GM23338 (cell line): ENCODE measurements around the gene MRPS22. TPM values are rescaled to one million over a fixed set of nuclear protein-coding genes. Genes with fewer than 3 reads are reported as not detected.

Experiments
- ATAC-seq: fragments of 200-7000 bp; cut with Tn5 transposase; 3 replicates; pipeline ENCODE4 v1.9.1; 2020
- DNase-seq: peaks from one replicate; pipeline ENCODE4 v3.0.0-alpha.2; 2015; ENCODE audit warnings: low spot score
- H2AFZ ChIP-seq: fragments of 200-600 bp; sonication (generic); 2 replicates; pipeline ENCODE4 v1.8.0; 2016; ENCODE audit warnings: antibody characterized with exemption, mild to moderate bottlenecking, moderate library complexity
- H3F3A ChIP-seq: fragments of 200-600 bp; sonication (generic); replicated peaks from 2 replicates; pipeline ENCODE4 v1.8.0; 2017; ENCODE audit warnings: antibody characterized with exemption, mixed run types, low read depth
- H3K27ac ChIP-seq: fragments of 200-600 bp; sonication (generic); 2 replicates; pipeline ENCODE4 v1.6.1; 2016; ENCODE audit warnings: low read depth
- H3K27me3 ChIP-seq: fragments of 200-600 bp; sonication (generic); 2 replicates; pipeline ENCODE4 v1.8.0; 2016; ENCODE audit warnings: mild to moderate bottlenecking, mixed run types, moderate library complexity; ENCODE audit not compliant: insufficient read depth
- H3K36me3 ChIP-seq: fragments of 200-600 bp; sonication (generic); 2 replicates; pipeline ENCODE4 v1.8.0; 2016; ENCODE audit warnings: mild to moderate bottlenecking; ENCODE audit not compliant: insufficient read depth
- H3K4me1 ChIP-seq: fragments of 200-600 bp; sonication (generic); 2 replicates; pipeline ENCODE4 v1.8.0; 2016; ENCODE audit warnings: mild to moderate bottlenecking, moderate library complexity; ENCODE audit not compliant: insufficient read depth
- H3K4me2 ChIP-seq: fragments of 200-600 bp; sonication (generic); 2 replicates; pipeline ENCODE4 v1.7.1; 2017; ENCODE audit warnings: mixed run types
- H3K4me3 ChIP-seq: fragments of 200-600 bp; sonication (generic); 2 replicates; pipeline ENCODE4 v1.6.1; 2016; ENCODE audit warnings: mixed run types
- H3K79me2 ChIP-seq: fragments of 200-600 bp; sonication (generic); replicated peaks from 2 replicates; pipeline ENCODE4 v1.8.0; 2017; ENCODE audit warnings: mild to moderate bottlenecking; ENCODE audit not compliant: insufficient read depth
- H3K9me2 ChIP-seq: fragments of 200-600 bp; sonication (generic); 2 replicates; pipeline ENCODE4 v1.8.0; 2017; ENCODE audit not compliant: insufficient read depth
- H4K20me1 ChIP-seq: fragments of 200-600 bp; sonication (generic); replicated peaks from 2 replicates; pipeline ENCODE4 v1.8.0; 2017; ENCODE audit warnings: mild to moderate bottlenecking; ENCODE audit not compliant: insufficient read depth
- H3K27ac Mint-ChIP-seq: 2 replicates; pipeline ENCODE4 v1.8.0; 2020; ENCODE audit warnings: inconsistent platforms, mild to moderate bottlenecking, moderate library complexity, mixed read lengths
- H3K27me3 Mint-ChIP-seq: 3 replicates; pipeline ENCODE4 v1.8.0; 2022; ENCODE audit warnings: low read depth, mild to moderate bottlenecking, moderate library complexity, mixed read lengths, inconsistent platforms; ENCODE audit not compliant: insufficient read depth, poor library complexity
- H3K36me3 Mint-ChIP-seq: 3 replicates; pipeline ENCODE4 v1.8.0; 2021; ENCODE audit warnings: low read depth, mild to moderate bottlenecking, inconsistent platforms, moderate library complexity, mixed read lengths
- H3K4me1 Mint-ChIP-seq: 3 replicates; pipeline ENCODE4 v1.8.0; 2020; ENCODE audit warnings: mild to moderate bottlenecking, inconsistent platforms, mixed read lengths
- H3K4me3 Mint-ChIP-seq: 3 replicates; pipeline ENCODE4 v1.8.0; 2021; ENCODE audit warnings: moderate library complexity, mild to moderate bottlenecking, inconsistent platforms, mixed read lengths
- H3K9me3 Mint-ChIP-seq: 3 replicates; pipeline ENCODE4 v1.8.0; 2020; ENCODE audit warnings: moderate library complexity, mild to moderate bottlenecking, inconsistent platforms, mixed read lengths
- CREB1 ChIP-seq: fragments of 250-450 bp; sonication (Bioruptor Pico); IDR thresholded peaks from 2 replicates; pipeline ENCODE4 v1.5.0; 2020; ENCODE audit warnings: low read depth, mild to moderate bottlenecking, moderate library complexity
- CTCF ChIP-seq, 2 experiments: fragments of 200-600 bp in 1 of 2; sonication (generic) in 1 of 2; conservative IDR thresholded peaks; 2 replicates each; pipeline versions ENCODE4 v1.5.1 to v1.6.1; 2016 to 2017; ENCODE audit warnings: antibody characterized with exemption in 2 of 2, low read depth in 2 of 2, mild to moderate bottlenecking in 2 of 2, moderate library complexity in 1 of 2
- EZH2phosphoT487 ChIP-seq: fragments of 200-600 bp; sonication (generic); IDR thresholded peaks from one replicate; pipeline ENCODE4 v1.8.1; 2018; ENCODE audit warnings: antibody characterized with exemption; ENCODE audit not compliant: unreplicated experiment
- NANOG ChIP-seq: IDR thresholded peaks from 2 replicates; pipeline ENCODE4 v1.6.1; 2016; ENCODE audit warnings: antibody characterized with exemption, borderline replicate concordance
- POLR2AphosphoS5 ChIP-seq: IDR thresholded peaks from 2 replicates; pipeline ENCODE4 v1.6.1; 2016; ENCODE audit warnings: antibody characterized with exemption, low read depth
- ZNF331 ChIP-seq: fragments of 250-450 bp; sonication (Bioruptor Pico); IDR thresholded peaks from 2 replicates; pipeline ENCODE4 v1.5.0; 2020; ENCODE audit warnings: low read depth, mild to moderate bottlenecking, moderate library complexity
- ZNF462 ChIP-seq: fragments of 250-450 bp; sonication (Bioruptor Pico); IDR thresholded peaks from 2 replicates; pipeline ENCODE4 v1.5.0; 2020; ENCODE audit warnings: mild to moderate bottlenecking, moderate library complexity
- polyA plus RNA-seq: library from polyadenylated mRNA; unstranded; fragments of >200 nt; fragmentation: Nextera tagmentation; extraction: Ambion mirVana; gene quantifications from 2 replicates; pipeline ENCODE4 v1.2.1, GENCODE V29; 2016
- total RNA-seq: library from RNA; depleted of rRNA; stranded (reverse); fragments of >200 nt; shearing (Covaris generic); gene quantifications from 2 replicates; pipeline ENCODE4 v1.2.3, GENCODE V29; 2014
- TF ChIP-seq, protein P1 (sequence below): IDR thresholded peaks from 2 replicates; pipeline ENCODE4 v1.6.1; 2016; ENCODE audit warnings: antibody characterized with exemption

The MRPS22 gene
- total and polyA plus RNA-seq, 2 experiments from 2014 or later, result 58.4 to 65.6 TPM

- Histone ChIP-seq H3F3A (no peaks in the 10 kb centered on the region), H3K9me2 (no peaks in the 10 kb centered on the region), H3K27me3 (no peaks in the 10 kb centered on the region), H2AFZ (peak overlapping the region; percentile 32; the same call in 1 of the 2 replicates), H3K4me2 (no peak overlapping the region), H3K4me1 (peaks cover 7% of the 10 kb centered on the region), H3K79me2 (no peaks in the 10 kb centered on the region), H4K20me1 (no peaks in the 10 kb centered on the region), H3K4me3 (no peak overlapping the region), H3K27ac (no peak overlapping the region), H3K36me3 (no peaks in the 10 kb centered on the region)
- DNase-seq (peak; percentile 28), ATAC-seq (peak; percentile 63)
- Mint-ChIP-seq H3K27ac (no peak overlapping the region), H3K4me1 (peaks cover 9% of the 10 kb centered on the region), H3K36me3 (no peaks in the 10 kb centered on the region), H3K9me3 (no peaks in the 10 kb centered on the region; the same call in 2 of the 3 replicates), H3K4me3 (no peak overlapping the region), H3K27me3 (peaks cover 6% of the 10 kb centered on the region)
- peak in 1 of 2 experiments; percentile 27; a peak in 1 of 4 replicates for TF ChIP-seq CTCF (conservative IDR thresholded peaks at IDR 0.05; ENCODE audit: low read depth in 2 of 2)
- no peak for TF ChIP-seq POLR2AphosphoS5
- no peak for TF ChIP-seq CREB1 (CRISPR knock-in tag)
Observed at GRCh38 chr3:139299261-139300132, 44.3 kb upstream of the MRPS22 start.

- Mint-ChIP-seq H3K4me1 (peaks cover 10% of the 10 kb centered on the region), H3K36me3 (no peaks in the 10 kb centered on the region), H3K27ac (no peak overlapping the region), H3K27me3 (peaks cover 6% of the 10 kb centered on the region), H3K9me3 (no peaks in the 10 kb centered on the region; the same call in 2 of the 3 replicates), H3K4me3 (no peak overlapping the region)
- H3K4me2 ChIP-seq, result no peak overlapping the region
- no peak overlapping the region for H2AFZ ChIP-seq
- H3K27me3 ChIP-seq, result no peaks in the 10 kb centered on the region
- H3K36me3 ChIP-seq, result no peaks in the 10 kb centered on the region
- no peak overlapping the region for H3K27ac ChIP-seq
- H4K20me1 ChIP-seq, result no peaks in the 10 kb centered on the region
- H3K4me3 ChIP-seq, result no peak overlapping the region
- H3F3A ChIP-seq, result no peaks in the 10 kb centered on the region
- TF ChIP-seq ZNF462, result no peak
- TF ChIP-seq ZNF331 (CRISPR knock-in tag), result no peak
- TF ChIP-seq, protein P1, sequence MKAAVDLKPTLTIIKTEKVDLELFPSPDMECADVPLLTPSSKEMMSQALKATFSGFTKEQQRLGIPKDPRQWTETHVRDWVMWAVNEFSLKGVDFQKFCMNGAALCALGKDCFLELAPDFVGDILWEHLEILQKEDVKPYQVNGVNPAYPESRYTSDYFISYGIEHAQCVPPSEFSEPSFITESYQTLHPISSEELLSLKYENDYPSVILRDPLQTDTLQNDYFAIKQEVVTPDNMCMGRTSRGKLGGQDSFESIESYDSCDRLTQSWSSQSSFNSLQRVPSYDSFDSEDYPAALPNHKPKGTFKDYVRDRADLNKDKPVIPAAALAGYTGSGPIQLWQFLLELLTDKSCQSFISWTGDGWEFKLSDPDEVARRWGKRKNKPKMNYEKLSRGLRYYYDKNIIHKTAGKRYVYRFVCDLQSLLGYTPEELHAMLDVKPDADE, result no peak
- TF ChIP-seq CREB1 (CRISPR knock-in tag), result no peak
- TF ChIP-seq CTCF (conservative IDR thresholded peaks at IDR 0.05; ENCODE audit: low read depth in 2 of 2), result no peak
- no peak for TF ChIP-seq NANOG
- TF ChIP-seq EZH2phosphoT487, result no peak
- H3K4me1 ChIP-seq, result peaks cover 8% of the 10 kb centered on the region
- no peak for ATAC-seq
- no peak for DNase-seq
- H3K79me2 ChIP-seq, result no peaks in the 10 kb centered on the region
- no peaks in the 10 kb centered on the region for H3K9me2 ChIP-seq
Observed at GRCh38 chr3:139300416-139300815, 43.4 kb upstream of the MRPS22 start.
